Neural cell (in vitro differentiated cells): Measurements from ENCODE around the gene CCL19. TPM values are rescaled to one million over a fixed set of nuclear protein-coding genes. Genes with fewer than 3 reads are reported as not detected.

ENCODE experiments used
- H2AFZ ChIP-seq: fragments of 200-600, 300-800 bp; sonication (generic), shearing (Covaris generic); 2 replicates; pipeline ENCODE4 v1.6.0; 2014; ENCODE audit warnings: low read depth, mild to moderate bottlenecking, antibody characterized with exemption, low read length, moderate library complexity
- H3F3A ChIP-seq: fragments of 200-600 bp; shearing (Covaris generic); 2 replicates; pipeline ENCODE4 v1.6.1; 2016; ENCODE audit warnings: mild to moderate bottlenecking, moderate library complexity, mixed read lengths, antibody characterized with exemption, low read length; ENCODE audit not compliant: insufficient read depth, poor library complexity, severe bottlenecking
- H3K27ac ChIP-seq: fragments of 200-600, 300-800 bp; sonication (generic), shearing (Covaris generic); 2 replicates; pipeline ENCODE4 v1.5.1; 2014; ENCODE audit warnings: mild to moderate bottlenecking, low read length, moderate library complexity
- H3K27me3 ChIP-seq: fragments of 300-800, 200-600 bp; sonication (generic), shearing (Covaris generic); 2 replicates; pipeline ENCODE4 v1.6.0; 2014; ENCODE audit warnings: mild to moderate bottlenecking, low read depth, low read length, moderate library complexity; ENCODE audit not compliant: insufficient read depth
- H3K36me3 ChIP-seq: fragments of 300-800, 200-600 bp; sonication (generic), shearing (Covaris generic); 2 replicates; pipeline ENCODE4 v1.5.1; 2014; ENCODE audit warnings: mild to moderate bottlenecking, antibody characterized with exemption, low read length, moderate library complexity; ENCODE audit not compliant: insufficient read depth
- H3K4me2 ChIP-seq: fragments of 300-800, 200-600 bp; sonication (generic), shearing (Covaris generic); 2 replicates; pipeline ENCODE4 v1.6.0; 2014; ENCODE audit warnings: mild to moderate bottlenecking, low read length
- H3K4me3 ChIP-seq: fragments of 300-800, 200-600 bp; sonication (generic), shearing (Covaris generic); 2 replicates; pipeline ENCODE4 v1.5.1; 2014; ENCODE audit warnings: mild to moderate bottlenecking, low read length, moderate library complexity
- H3K79me2 ChIP-seq: fragments of 200-600 bp; shearing (Covaris generic); replicated peaks from 2 replicates; pipeline ENCODE4 v1.6.0; 2014; ENCODE audit warnings: mild to moderate bottlenecking, low read length, moderate library complexity; ENCODE audit not compliant: insufficient read depth
- H3K9ac ChIP-seq: fragments of 300-800, 200-600 bp; sonication (generic), shearing (Covaris generic); 2 replicates; pipeline ENCODE4 v1.6.1; 2016; ENCODE audit warnings: mild to moderate bottlenecking, low read length, mixed read lengths
- H3K9me2 ChIP-seq: fragments of 200-600 bp; shearing (Covaris generic); 2 replicates; pipeline ENCODE4 v1.6.1; 2016; ENCODE audit warnings: mild to moderate bottlenecking, low read length, mixed read lengths; ENCODE audit not compliant: insufficient read depth
- H3K9me3 ChIP-seq: fragments of 200-600, 300-800 bp; sonication (generic), shearing (Covaris generic); 2 replicates; pipeline ENCODE4 v1.6.1; 2016; ENCODE audit warnings: mild to moderate bottlenecking, mixed run types, low read length, moderate library complexity, mixed read lengths
- H4K20me1 ChIP-seq: fragments of 200-600 bp; shearing (Covaris generic); 2 replicates; pipeline ENCODE4 v1.6.1; 2016; ENCODE audit warnings: mild to moderate bottlenecking, mixed run types; ENCODE audit not compliant: insufficient read depth
- CTCF ChIP-seq: fragments of 450-650 bp; IDR thresholded peaks from 2 replicates; pipeline ENCODE4 v1.5.1; 2014; ENCODE audit warnings: antibody characterized with exemption, mild to moderate bottlenecking, moderate library complexity; ENCODE audit not compliant: poor library complexity, severe bottlenecking
- EP300 ChIP-seq: fragments of 450-650 bp; conservative IDR thresholded peaks from 2 replicates; pipeline ENCODE4 v1.6.1; 2014; ENCODE audit warnings: antibody characterized with exemption, mild to moderate bottlenecking, moderate library complexity; ENCODE audit not compliant: poor library complexity, severe bottlenecking
- EZH2 ChIP-seq: fragments of 200-600, 300-800 bp; shearing (Covaris generic), sonication (generic); IDR thresholded peaks from 2 replicates; pipeline ENCODE4 v1.6.1; 2014; ENCODE audit warnings: antibody characterized with exemption, low read length, borderline replicate concordance, mild to moderate bottlenecking; ENCODE audit not compliant: insufficient read depth, poor library complexity, severe bottlenecking
- MXI1 ChIP-seq: fragments of 450-650 bp; conservative IDR thresholded peaks from 2 replicates; pipeline ENCODE4 v1.6.1; 2014; ENCODE audit warnings: antibody characterized with exemption, mild to moderate bottlenecking; ENCODE audit not compliant: poor library complexity, severe bottlenecking
- POLR2AphosphoS5 ChIP-seq: IDR thresholded peaks from 2 replicates; pipeline ENCODE4 v1.6.1; 2012
- RAD21 ChIP-seq: fragments of 450-650 bp; conservative IDR thresholded peaks from 2 replicates; pipeline ENCODE4 v1.6.1; 2014; ENCODE audit warnings: antibody characterized with exemption, mild to moderate bottlenecking, moderate library complexity
- REST ChIP-seq: IDR thresholded peaks from 2 replicates; pipeline ENCODE4 v1.6.1; 2012; ENCODE audit warnings: borderline replicate concordance
- SMC3 ChIP-seq: fragments of 450-650 bp; conservative IDR thresholded peaks from 2 replicates; pipeline ENCODE4 v1.6.1; 2014; ENCODE audit warnings: antibody characterized with exemption, mild to moderate bottlenecking, moderate library complexity; ENCODE audit not compliant: poor library complexity
- TAF1 ChIP-seq: IDR thresholded peaks from 2 replicates; pipeline ENCODE4 v1.6.1; 2012; ENCODE audit warnings: low read depth
- polyA plus RNA-seq: library from polyadenylated mRNA; depleted of rRNA; stranded (reverse); fragments of >200 nt; gene quantifications from 2 replicates; pipeline ENCODE4 v1.2.3, GENCODE V29; 2014

Gene CCL19
- polyA plus RNA-seq, 1 donor from 2014 or later = not detected

- no peaks in the 10 kb centered on the region for H4K20me1 ChIP-seq
- no peak overlapping the region for H3K27ac ChIP-seq
- H3K9me3 ChIP-seq = no peaks in the 10 kb centered on the region
- no peak overlapping the region for H3K4me3 ChIP-seq
- no peaks in the 10 kb centered on the region for H3K9me2 ChIP-seq
- no peak overlapping the region for H3K4me2 ChIP-seq
- no peak overlapping the region for H3K9ac ChIP-seq
- no peak overlapping the region for H2AFZ ChIP-seq
- TF ChIP-seq EZH2 = no peak
- TF ChIP-seq RAD21 = no peak
- no peak for TF ChIP-seq POLR2AphosphoS5
- no peak for TF ChIP-seq CTCF
- TF ChIP-seq MXI1 = no peak
- no peak for TF ChIP-seq EP300
- TF ChIP-seq TAF1 = no peak
- no peak for TF ChIP-seq REST
- TF ChIP-seq SMC3 = no peak
- no peaks in the 10 kb centered on the region for H3K79me2 ChIP-seq
- H3K27me3 ChIP-seq = no peaks in the 10 kb centered on the region
- H3K36me3 ChIP-seq = no peaks in the 10 kb centered on the region
- no peaks in the 10 kb centered on the region for H3F3A ChIP-seq
Observed at GRCh38 chr9:34712140-34712539, 21.1 kb upstream of the CCL19 start.

GRCh38 chr9:34710023-34710422 is 18.9 kb upstream of the CCL19 start, which contains the start of gene CCL21:
Gene CCL21, minus strand, starts transcription at chr9:34710136. Its CDS starts 70 bp downstream, at chr9:34710066.
- Histone ChIP-seq H3K4me3 (no peak within 1 kb of the TSS), H3K9me2 (no peaks in the 10 kb centered on the region), H3K36me3 (no peaks in the 10 kb centered on the region), H3K4me2 (no peak within 1 kb of the TSS), H3F3A (no peaks in the 10 kb centered on the region), H4K20me1 (no peaks in the 10 kb centered on the region), H3K9ac (no peak within 1 kb of the TSS), H3K79me2 (no peaks in the 10 kb centered on the region), H3K27me3 (no peaks in the 10 kb centered on the region), H2AFZ (no peak within 1 kb of the TSS), H3K9me3 (no peaks in the 10 kb centered on the region), H3K27ac (no peak within 1 kb of the TSS)
- TF ChIP-seq TAF1 = no peak
